Stimulated activated CD8-positive, alpha-beta memory T cell treated with anti-CD3 and anti-CD28 coated beads, Interleukin-15, amount 100 ng/mL, for 24 hours (primary cell): ENCODE results near the gene CNTN2.
A peak's percentile ranks its signal among the peaks of the same experiment; 100 is the strongest.

Experiments used
- DNase-seq: peaks from one replicate; pipeline ENCODE4 v3.0.0-alpha.2; 2020; ENCODE audit warnings: low read depth

Gene CNTN2

GRCh38 chr1:205056956-205057568, 14.1 kb downstream of the CNTN2 start:
- DNase-seq = no peak

GRCh38 chr1:205057808-205058575, 15.0 kb downstream of the CNTN2 start:
- DNase-seq = no peak

- no peak for DNase-seq
These were observed 15.8 kb downstream of the CNTN2 start for GRCh38 chr1:205058853-205059252.

GRCh38 chr1:205059660-205060059, 16.6 kb downstream of the CNTN2 start:
- DNase-seq = no peak

GRCh38 chr1:205060746-205061145, 17.7 kb downstream of the CNTN2 start:
- DNase-seq = no peak

- no peak for DNase-seq
These were observed 18.2 kb downstream of the CNTN2 start for GRCh38 chr1:205061227-205061626.

GRCh38 chr1:205061665-205062069, 18.7 kb downstream of the CNTN2 start:
- DNase-seq = peak; percentile 37

GRCh38 chr1:205062319-205062718, 19.3 kb downstream of the CNTN2 start:
- no peak for DNase-seq

- no peak for DNase-seq
These were observed 19.9 kb downstream of the CNTN2 start for GRCh38 chr1:205062895-205063294.

GRCh38 chr1:205064301-205064700, 21.3 kb downstream of the CNTN2 start:
- no peak for DNase-seq

- no peak for DNase-seq
These were observed 21.8 kb downstream of the CNTN2 start for GRCh38 chr1:205064741-205065316.

- no peak for DNase-seq
These were observed 22.7 kb downstream of the CNTN2 start for GRCh38 chr1:205065666-205066065.

- no peak for DNase-seq
These were observed 23.3 kb downstream of the CNTN2 start for GRCh38 chr1:205066141-205066818.

GRCh38 chr1:205067031-205067430, 24.0 kb downstream of the CNTN2 start:
- DNase-seq = no peak

GRCh38 chr1:205068001-205068400, 25.0 kb downstream of the CNTN2 start:
- DNase-seq = no peak

GRCh38 chr1:205068457-205069040, 25.5 kb downstream of the CNTN2 start:
- no peak for DNase-seq

GRCh38 chr1:205069371-205070125, 26.5 kb downstream of the CNTN2 start:
- no peak for DNase-seq

GRCh38 chr1:205071028-205071409, 28.0 kb downstream of the CNTN2 start:
- no peak for DNase-seq

- no peak for DNase-seq
These were observed 28.8 kb downstream of the CNTN2 start for GRCh38 chr1:205071801-205072200.

GRCh38 chr1:205072286-205072685, 29.3 kb downstream of the CNTN2 start:
- DNase-seq = no peak

- DNase-seq = no peak
These were observed 29.9 kb downstream of the CNTN2 start for GRCh38 chr1:205072881-205073280.

GRCh38 chr1:205073511-205073910, 30.5 kb downstream of the CNTN2 start:
- DNase-seq = no peak
